Transverse colon (tissue), 4 donors: Measurements from ENCODE around the gene TFRC. TPM values are rescaled to one million over a fixed set of nuclear protein-coding genes. Genes with fewer than 3 reads are reported as not detected.
"Not testable (repeated sequence)": the region's sequence is repeated elsewhere in the genome, so short reads cannot be mapped to it uniquely, and the experiment has no call there.

Experiments used
- DNase-seq: peaks from one replicate; pipeline ENCODE4 v3.0.0-alpha.2; 2019
- H3K27ac ChIP-seq, 4 donors: fragments of 200-600 bp; sonication (generic); 2 replicates each; pipeline ENCODE4 v1.5.1; 2016 to 2018; ENCODE audit warnings: inconsistent platforms in 4 of 4
- H3K27me3 ChIP-seq: fragments of 200-600 bp; sonication (generic); 2 replicates; pipeline ENCODE4 v1.5.1; 2017; ENCODE audit warnings: inconsistent platforms
- H3K36me3 ChIP-seq, 4 donors: fragments of 200-600 bp; sonication (generic); 2 replicates each; pipeline ENCODE4 v1.5.1; 2017 to 2019; ENCODE audit warnings: inconsistent platforms in 4 of 4
- H3K4me1 ChIP-seq, 4 donors: fragments of 200-600 bp; sonication (generic); 2 replicates each; pipeline ENCODE4 v1.5.1; 2017 to 2020; ENCODE audit warnings: inconsistent platforms in 4 of 4
- H3K4me3 ChIP-seq, 4 donors: fragments of 200-600 bp; sonication (generic); 1 replicate in 1 of 4; 2 replicates in 3 of 4; pipeline versions ENCODE4 v1.5.1 to v1.6.1; 2017 to 2019; ENCODE audit warnings: inconsistent platforms in 4 of 4
- H3K9me3 ChIP-seq, 2 donors: fragments of 200-600 bp; sonication (generic); 2 replicates each; pipeline ENCODE4 v1.5.1; 2017 to 2019; ENCODE audit warnings: inconsistent platforms in 2 of 2
- CTCF ChIP-seq, 5 experiments: fragments of 200-600 bp in 3 of 5; fragments of 450-650 bp in 2 of 5; sonication (generic) in 3 of 5; IDR thresholded peaks; 1 replicate in 2 of 5; 2 replicates in 3 of 5; pipeline ENCODE4 v1.5.1; 2016 to 2017; ENCODE audit warnings: antibody characterized with exemption in 5 of 5, inconsistent platforms in 3 of 5, mild to moderate bottlenecking in 2 of 5, moderate library complexity in 1 of 5
- EP300 ChIP-seq: sonication (generic); formaldehyde crosslinking; IDR thresholded peaks from one replicate; pipeline ENCODE4 v1.6.1; 2017; ENCODE audit warnings: antibody characterized with exemption, low read depth
- POLR2A ChIP-seq: fragments of 450-650 bp; IDR thresholded peaks from one replicate; pipeline ENCODE4 v1.6.1; 2016; ENCODE audit warnings: antibody characterized with exemption, mild to moderate bottlenecking, moderate library complexity
- POLR2AphosphoS5 ChIP-seq, 3 donors: sonication (generic); formaldehyde crosslinking; IDR thresholded peaks; one replicate each; pipeline ENCODE4 v1.6.1; 2016; ENCODE audit warnings: antibody characterized with exemption in 3 of 3
- WGBS, 2 donors: methylation state at CpG; one replicate each; pipeline ENCODE4 v1.1.5; 2018; ENCODE audit warnings: low coverage in 1 of 2; 5-methylcytosine and 5-hydroxymethylcytosine counted together
- in situ Hi-C, 4 donors: fragments of 200-750 bp; cut with MboI; loops; one replicate each; pipeline versions ENCODE4 v1.15.0 to v1.15.1; 2017; ENCODE audit warnings: low sequenced_read_pairs in 3 of 4, low pct_ligation_motif_present in 1 of 4, low pct_unique_long_range_greater_than_20kb in 1 of 4
- intact Hi-C: fragments of 100-400 bp; cut with DNase I; formaldehyde crosslinking; loops from one replicate; pipeline ENCODE4 v1.15.1; 2023; ENCODE audit warnings: low total_unique reads
- total RNA-seq, 4 donors: library from RNA; depleted of rRNA; stranded (reverse); fragments of >200 nt; gene quantifications; one replicate each; pipeline ENCODE4 v1.1.0, GENCODE V29; 2016

The TFRC gene
- total RNA-seq, 4 donors from 2014 or later: 117 to 404 (median 181) TPM

GRCh38 chr3:196039359-196039758 is 42.5 kb downstream of the TFRC start:
- Histone ChIP-seq H3K4me1 (no peaks in the 10 kb centered on the region), H3K27ac (no peak overlapping the region), H3K36me3 (no peaks in the 10 kb centered on the region), H3K4me3 (no peak overlapping the region), H3K27me3 (no peaks in the 10 kb centered on the region), H3K9me3 (no peaks in the 10 kb centered on the region)
- intact Hi-C loops: no loop called here
- WGBS, 2 donors: 98 to 100% methylated on average over 2 of the region's 2 CpGs
- TF ChIP-seq CTCF (IDR thresholded peaks at IDR 0.05): no peak
- in situ Hi-C loops: no loop called here
- DNase-seq: no peak

- H3K36me3 ChIP-seq, H3K4me1 ChIP-seq, H3K4me3 ChIP-seq, H3K9me3 ChIP-seq, H3K27ac ChIP-seq, in situ Hi-C loops, intact Hi-C loops: not testable (repeated sequence)
- peak; percentile 46 for DNase-seq
- peaks cover 12% of the 10 kb centered on the region for H3K27me3 ChIP-seq
- 32 to 55% methylated on average over 2 to 10 of the region's 10 CpGs for WGBS, 2 donors
- peak in 4 of 5 experiments; percentile 39 to 49 (median 46) for TF ChIP-seq CTCF (IDR thresholded peaks at IDR 0.05)
Observed at GRCh38 chr3:196026059-196026458, 55.8 kb downstream of the TFRC start.

- in situ Hi-C loops (no loop called here), intact Hi-C loops (no loop called here)
- WGBS, 2 donors: 79% methylated on average over 12 of the region's 12 CpGs; no CpG with 5 or more reads in 1 of the 2 donors
- Histone ChIP-seq H3K9me3 (no peaks in the 10 kb centered on the region), H3K27ac (no peak overlapping the region), H3K4me3 (no peak overlapping the region), H3K36me3 (no peaks in the 10 kb centered on the region), H3K4me1 (no peaks in the 10 kb centered on the region), H3K27me3 (peaks cover 9% of the 10 kb centered on the region)
- TF ChIP-seq POLR2A (no peak), CTCF (IDR thresholded peaks at IDR 0.05) (no peak), EP300 (no peak), POLR2AphosphoS5 (IDR thresholded peaks at IDR 0.05) (no peak)
- DNase-seq: no peak
Observed at GRCh38 chr3:196024968-196025367, 56.9 kb downstream of the TFRC start.

- in situ Hi-C loops (no loop called here), intact Hi-C loops (no loop called here)
- 81% methylated on average over 8 of the region's 8 CpGs for WGBS, 2 donors
- H3K4me3 ChIP-seq: no peak overlapping the region
- no peaks in the 10 kb centered on the region for H3K9me3 ChIP-seq
- H3K4me1 ChIP-seq: no peaks in the 10 kb centered on the region
- peaks cover 5% of the 10 kb centered on the region for H3K27me3 ChIP-seq
- no peak overlapping the region for H3K27ac ChIP-seq
- no peaks in the 10 kb centered on the region for H3K36me3 ChIP-seq
- TF ChIP-seq EP300 (no peak), POLR2A (no peak), CTCF (IDR thresholded peaks at IDR 0.05) (no peak), POLR2AphosphoS5 (IDR thresholded peaks at IDR 0.05) (no peak)
- DNase-seq: no peak
Observed at GRCh38 chr3:196023947-196024346, 57.9 kb downstream of the TFRC start.

- H3K4me1 ChIP-seq, in situ Hi-C loops, H3K36me3 ChIP-seq, H3K9me3 ChIP-seq, DNase-seq, H3K27ac ChIP-seq, intact Hi-C loops, H3K4me3 ChIP-seq, H3K27me3 ChIP-seq: not testable (repeated sequence)
- WGBS, 2 donors: 86 to 87% methylated on average over 5 to 8 of the region's 8 CpGs
Observed at GRCh38 chr3:196022499-196022878, 59.4 kb downstream of the TFRC start.
